Upper lobe of right lung (tissue), 1 donor: ENCODE data around the gene CCL7. TPM values are rescaled to one million over a fixed set of nuclear protein-coding genes. Genes with fewer than 3 reads are reported as not detected.

Experiments used
- ATAC-seq: fragments of 200-7000 bp; cut with Tn5 transposase; one replicate; pipeline ENCODE4 v1.9.1; 2020; ENCODE audit warnings: mild to moderate bottlenecking, moderate library complexity
- DNase-seq: peaks from one replicate; pipeline ENCODE4 v3.0.0-alpha.2; 2020
- H3K27ac ChIP-seq: fragments of 200-600 bp; one replicate; pipeline ENCODE4 v1.8.0; 2022
- H3K27me3 ChIP-seq: fragments of 200-600 bp; one replicate; pipeline ENCODE4 v1.8.0; 2022; ENCODE audit warnings: mild to moderate bottlenecking
- H3K36me3 ChIP-seq: fragments of 200-600 bp; one replicate; pipeline ENCODE4 v1.8.0; 2022
- H3K4me1 ChIP-seq: fragments of 200-600 bp; one replicate; pipeline ENCODE4 v1.8.0; 2022
- H3K4me3 ChIP-seq: fragments of 200-600 bp; one replicate; pipeline ENCODE4 v1.8.0; 2022; ENCODE audit warnings: mild to moderate bottlenecking
- H3K9me3 ChIP-seq: fragments of 200-600 bp; one replicate; pipeline ENCODE4 v1.8.0; 2022
- intact Hi-C: fragments of 100-400 bp; cut with DNase I; formaldehyde crosslinking; loops from one replicate; pipeline ENCODE4 v1.11.0; 2022
- total RNA-seq: library from RNA; stranded (reverse); fragmentation: NEBNext Ultra II Directional; extraction: Animal tissue kit (Norgen Biotek cat#: 25700); gene quantifications from one replicate; pipeline ENCODE4 v1.2.1, GENCODE V29; 2021
- TF ChIP-seq, protein P1 (sequence below): fragments of 200-600 bp; IDR thresholded peaks from one replicate; pipeline ENCODE4 v1.8.0; 2022; ENCODE audit warnings: antibody characterized with exemption
- donor health status: DM: no; HTN: yes; CAD: no; lungs with severe emphysema.

CCL7 gene
- total RNA-seq, 1 donor from 2014 or later = not detected

DNA sequence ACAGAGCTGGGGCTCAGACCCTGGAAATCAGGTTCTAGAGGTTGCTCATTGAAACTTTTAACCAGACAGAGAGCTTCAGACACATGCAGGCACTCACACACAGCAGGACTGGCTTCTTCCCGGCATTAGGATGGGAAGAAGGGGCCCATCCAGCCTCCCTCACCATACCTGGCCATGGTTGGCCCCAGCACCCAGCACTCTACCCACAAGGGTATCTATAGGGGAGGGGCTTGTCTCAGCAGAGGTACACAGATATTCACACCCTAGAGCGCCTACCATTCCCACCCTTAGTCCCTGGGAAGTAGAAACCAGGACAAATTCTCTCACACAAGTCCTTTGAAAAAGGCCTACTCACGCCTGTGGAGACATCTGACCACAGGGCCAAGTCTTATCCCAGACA, 35.4 kb upstream of the CCL7 start:
- Histone ChIP-seq H3K4me1 (peaks cover 52% of the 10 kb centered on the region), H3K27ac (peak overlapping the region; percentile 6), H3K36me3 (no peaks in the 10 kb centered on the region), H3K27me3 (no peaks in the 10 kb centered on the region), H3K4me3 (no peak overlapping the region), H3K9me3 (no peaks in the 10 kb centered on the region)
- TF ChIP-seq, protein P1, sequence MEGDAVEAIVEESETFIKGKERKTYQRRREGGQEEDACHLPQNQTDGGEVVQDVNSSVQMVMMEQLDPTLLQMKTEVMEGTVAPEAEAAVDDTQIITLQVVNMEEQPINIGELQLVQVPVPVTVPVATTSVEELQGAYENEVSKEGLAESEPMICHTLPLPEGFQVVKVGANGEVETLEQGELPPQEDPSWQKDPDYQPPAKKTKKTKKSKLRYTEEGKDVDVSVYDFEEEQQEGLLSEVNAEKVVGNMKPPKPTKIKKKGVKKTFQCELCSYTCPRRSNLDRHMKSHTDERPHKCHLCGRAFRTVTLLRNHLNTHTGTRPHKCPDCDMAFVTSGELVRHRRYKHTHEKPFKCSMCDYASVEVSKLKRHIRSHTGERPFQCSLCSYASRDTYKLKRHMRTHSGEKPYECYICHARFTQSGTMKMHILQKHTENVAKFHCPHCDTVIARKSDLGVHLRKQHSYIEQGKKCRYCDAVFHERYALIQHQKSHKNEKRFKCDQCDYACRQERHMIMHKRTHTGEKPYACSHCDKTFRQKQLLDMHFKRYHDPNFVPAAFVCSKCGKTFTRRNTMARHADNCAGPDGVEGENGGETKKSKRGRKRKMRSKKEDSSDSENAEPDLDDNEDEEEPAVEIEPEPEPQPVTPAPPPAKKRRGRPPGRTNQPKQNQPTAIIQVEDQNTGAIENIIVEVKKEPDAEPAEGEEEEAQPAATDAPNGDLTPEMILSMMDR = no peak
- ATAC-seq (no peak), DNase-seq (no peak)
- intact Hi-C loops = no loop called here

- H3K4me1 ChIP-seq = peaks cover 59% of the 10 kb centered on the region
- ATAC-seq = peak; percentile 74
Observed at GRCh38 chr17:34235389-34236028, 34.5 kb upstream of the CCL7 start.

GRCh38 chr17:34236281-34236892, 33.6 kb upstream of the CCL7 start:
- TF ChIP-seq, protein P1 = no peak
- H3K36me3 ChIP-seq = no peaks in the 10 kb centered on the region
- no peak for DNase-seq
- H3K9me3 ChIP-seq = no peaks in the 10 kb centered on the region
- no peak overlapping the region for H3K4me3 ChIP-seq
- peak overlapping the region; percentile 33 for H3K27ac ChIP-seq
- no peaks in the 10 kb centered on the region for H3K27me3 ChIP-seq
- intact Hi-C loops = no loop called here
- ATAC-seq = no peak
- H3K4me1 ChIP-seq = peaks cover 68% of the 10 kb centered on the region

More at GRCh38 chr17:34235389-34236028, 34.5 kb upstream of the CCL7 start:
- H3K36me3 ChIP-seq = no peaks in the 10 kb centered on the region
- TF ChIP-seq, protein P1 = no peak
- H3K27me3 ChIP-seq = no peaks in the 10 kb centered on the region
- no peaks in the 10 kb centered on the region for H3K9me3 ChIP-seq
- peak overlapping the region; percentile 33 for H3K27ac ChIP-seq
- no peak for DNase-seq
- no peak overlapping the region for H3K4me3 ChIP-seq
- intact Hi-C loops = no loop called here

- intact Hi-C loops = no loop called here
- ATAC-seq (no peak), DNase-seq (no peak)
- Histone ChIP-seq H3K36me3 (no peaks in the 10 kb centered on the region), H3K27me3 (no peaks in the 10 kb centered on the region), H3K4me1 (peaks cover 79% of the 10 kb centered on the region), H3K27ac (no peak overlapping the region), H3K4me3 (no peak overlapping the region), H3K9me3 (no peaks in the 10 kb centered on the region)
- TF ChIP-seq, protein P1 = no peak
Observed at GRCh38 chr17:34237458-34237857, 32.6 kb upstream of the CCL7 start.

DNA sequence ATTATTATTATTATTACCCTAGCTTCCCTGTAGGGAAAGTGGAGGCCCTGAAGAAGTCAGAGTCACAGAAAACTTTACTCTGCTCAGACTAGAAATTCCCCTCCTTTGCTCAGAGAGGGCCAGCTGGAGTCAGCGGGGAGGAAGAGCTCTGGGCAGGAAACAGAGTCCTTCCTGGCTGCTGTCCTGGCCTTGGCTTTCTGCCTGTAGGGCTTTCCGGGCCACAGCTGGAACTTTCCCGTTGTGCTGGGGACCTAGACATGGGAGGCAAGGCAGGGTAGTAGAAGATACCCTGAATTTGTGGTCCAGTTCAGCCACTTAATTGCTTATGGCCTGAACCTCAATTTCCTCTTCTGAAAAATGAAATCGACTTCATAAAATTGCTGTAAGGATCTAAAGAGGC, 29.0 kb upstream of the CCL7 start:
- Histone ChIP-seq H3K36me3 (no peaks in the 10 kb centered on the region), H3K27me3 (no peaks in the 10 kb centered on the region), H3K27ac (no peak overlapping the region), H3K4me1 (peaks cover 72% of the 10 kb centered on the region), H3K4me3 (no peak overlapping the region), H3K9me3 (no peaks in the 10 kb centered on the region)
- TF ChIP-seq, protein P1 = no peak
- intact Hi-C loops = no loop called here
- DNase-seq (no peak), ATAC-seq (peak; percentile 57)
